ENCODE data around the gene GET4. TPM values are rescaled to one million over a fixed set of nuclear protein-coding genes. Genes with fewer than 3 reads are reported as not detected.

GET4 gene
- total RNA-seq, 1 experiment from 2014 or later = 130 TPM

DNA sequence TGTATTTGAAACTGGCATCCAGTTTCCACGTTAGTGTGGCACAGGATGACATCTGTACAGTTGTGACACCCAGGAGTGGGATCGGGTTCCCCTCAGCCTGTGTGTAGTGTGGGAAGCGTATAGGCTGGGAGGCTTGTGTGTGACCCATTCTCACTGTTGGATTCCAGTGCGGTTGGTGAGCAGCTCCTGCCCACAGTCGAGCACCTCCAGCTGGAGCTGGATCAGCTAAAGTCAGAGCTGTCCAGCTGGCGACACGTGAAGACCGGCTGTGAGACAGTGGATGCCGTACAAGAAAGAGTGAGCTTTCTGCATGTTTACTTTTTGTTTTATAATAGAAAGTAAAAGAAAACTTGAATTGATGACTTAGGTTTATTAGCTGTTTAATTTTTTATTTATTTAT is 18.7 kb upstream of the GET4 start:
- POLR2A ChIA-PET = no interaction called here
- CTCF ChIA-PET = no interaction called here
- no peak for DNase-seq
- H3K36me3 ChIP-seq (ENCODE audit: control insufficient read depth, insufficient read depth, low read length) = peaks cover 4% of the 10 kb centered on the region
- H3K27me3 ChIP-seq (replicated peaks; ENCODE audit: control insufficient read depth, insufficient read depth, low read length) = no peaks in the 10 kb centered on the region
- TF ChIP-seq, protein P1, sequence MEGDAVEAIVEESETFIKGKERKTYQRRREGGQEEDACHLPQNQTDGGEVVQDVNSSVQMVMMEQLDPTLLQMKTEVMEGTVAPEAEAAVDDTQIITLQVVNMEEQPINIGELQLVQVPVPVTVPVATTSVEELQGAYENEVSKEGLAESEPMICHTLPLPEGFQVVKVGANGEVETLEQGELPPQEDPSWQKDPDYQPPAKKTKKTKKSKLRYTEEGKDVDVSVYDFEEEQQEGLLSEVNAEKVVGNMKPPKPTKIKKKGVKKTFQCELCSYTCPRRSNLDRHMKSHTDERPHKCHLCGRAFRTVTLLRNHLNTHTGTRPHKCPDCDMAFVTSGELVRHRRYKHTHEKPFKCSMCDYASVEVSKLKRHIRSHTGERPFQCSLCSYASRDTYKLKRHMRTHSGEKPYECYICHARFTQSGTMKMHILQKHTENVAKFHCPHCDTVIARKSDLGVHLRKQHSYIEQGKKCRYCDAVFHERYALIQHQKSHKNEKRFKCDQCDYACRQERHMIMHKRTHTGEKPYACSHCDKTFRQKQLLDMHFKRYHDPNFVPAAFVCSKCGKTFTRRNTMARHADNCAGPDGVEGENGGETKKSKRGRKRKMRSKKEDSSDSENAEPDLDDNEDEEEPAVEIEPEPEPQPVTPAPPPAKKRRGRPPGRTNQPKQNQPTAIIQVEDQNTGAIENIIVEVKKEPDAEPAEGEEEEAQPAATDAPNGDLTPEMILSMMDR (IDR thresholded peaks at IDR 0.05; ENCODE audit: insufficient read depth in 1 of 2, low read depth in 1 of 2, low read length in 1 of 2, severe bottlenecking in 1 of 2, unreplicated experiment in 1 of 2) = no peak
- Mint-ChIP-seq H3K27me3 (ENCODE audit: insufficient read depth, unreplicated experiment) (no peaks in the 10 kb centered on the region), H3K4me3 (ENCODE audit: unreplicated experiment) (no peak overlapping the region), H3K9me3 (ENCODE audit: unreplicated experiment) (no peaks in the 10 kb centered on the region), H3K4me1 (ENCODE audit: low read depth, unreplicated experiment) (peaks cover 42% of the 10 kb centered on the region), H3K27ac (ENCODE audit: unreplicated experiment) (peak overlapping the region; percentile 39), H3K36me3 (ENCODE audit: insufficient read depth, unreplicated experiment) (peaks cover 91% of the 10 kb centered on the region)
- H3K4me3 ChIP-seq (ENCODE audit: low read depth, low read length) = no peak overlapping the region
- peaks cover 38% of the 10 kb centered on the region for H3K4me1 ChIP-seq
- intact Hi-C loops (cut with micrococcal nuclease; ENCODE audit: unreplicated experiment) = no loop called here
- no peaks in the 10 kb centered on the region for H3K9me3 ChIP-seq
- BruUV-seq (replicated peaks) = no TSS peak

DNA sequence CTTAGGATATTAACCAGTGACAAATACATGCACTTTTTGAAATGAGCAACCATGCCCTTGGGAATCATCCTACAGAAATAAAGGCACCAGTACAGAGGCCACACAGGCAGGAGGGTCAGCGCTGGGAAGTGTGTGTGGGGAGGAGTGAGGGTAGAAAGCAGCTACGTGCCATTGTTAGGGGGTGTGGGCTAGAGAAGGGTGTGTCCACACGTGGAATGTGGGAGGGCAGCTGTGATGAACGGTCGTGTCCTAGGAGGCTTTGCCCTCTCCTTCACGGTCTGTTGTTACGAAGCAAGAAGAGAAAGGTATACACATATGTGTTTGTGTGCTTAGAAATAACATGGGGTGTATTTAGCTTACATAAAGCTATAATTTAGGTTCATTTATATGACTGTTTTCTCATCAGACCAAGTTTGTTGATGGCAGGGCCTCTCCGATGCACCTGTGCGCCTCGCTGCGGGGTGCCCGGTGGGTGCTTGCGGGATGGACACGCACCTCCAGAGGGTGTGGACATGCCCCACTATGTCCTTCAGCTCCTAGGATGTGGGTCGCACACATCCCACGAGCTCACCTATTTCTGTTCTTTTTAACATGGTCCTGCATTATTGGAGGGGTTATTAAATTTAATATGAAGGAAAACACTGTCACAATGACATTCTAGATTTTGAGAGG is 16.9 kb upstream of the GET4 start:
- no peaks in the 10 kb centered on the region for H3K27me3 ChIP-seq (replicated peaks; ENCODE audit: control insufficient read depth, insufficient read depth, low read length)
- POLR2A ChIA-PET = no interaction called here
- H3K9me3 Mint-ChIP-seq (ENCODE audit: unreplicated experiment) = no peaks in the 10 kb centered on the region
- H3K27me3 Mint-ChIP-seq (ENCODE audit: insufficient read depth, unreplicated experiment) = no peaks in the 10 kb centered on the region
- CTCF ChIA-PET = interaction anchor here (0.7 to 3.3 kb wide), 4 partner anchors 14 to 538 kb away, joined by 3 to 16 read pairs (median 6); partner anchors contain the start of gene SUN1
- TF ChIP-seq, protein P1 (IDR thresholded peaks at IDR 0.05; ENCODE audit: insufficient read depth in 1 of 2, low read depth in 1 of 2, low read length in 1 of 2, severe bottlenecking in 1 of 2, unreplicated experiment in 1 of 2) = no peak
- peak overlapping the region; percentile 87 for H3K27ac Mint-ChIP-seq (ENCODE audit: unreplicated experiment)
- no peaks in the 10 kb centered on the region for H3K9me3 ChIP-seq
- peaks cover 4% of the 10 kb centered on the region for H3K36me3 ChIP-seq (ENCODE audit: control insufficient read depth, insufficient read depth, low read length)
- peaks cover 38% of the 10 kb centered on the region for H3K4me1 ChIP-seq
- no TSS peak for BruUV-seq (replicated peaks)
- intact Hi-C loops (cut with micrococcal nuclease; ENCODE audit: unreplicated experiment) = no loop called here
- H3K36me3 Mint-ChIP-seq (ENCODE audit: insufficient read depth, unreplicated experiment) = peaks cover 92% of the 10 kb centered on the region
- no peak overlapping the region for H3K4me3 ChIP-seq (ENCODE audit: low read depth, low read length)
- peaks cover 42% of the 10 kb centered on the region for H3K4me1 Mint-ChIP-seq (ENCODE audit: low read depth, unreplicated experiment)
- H3K4me3 Mint-ChIP-seq (ENCODE audit: unreplicated experiment) = peak overlapping the region; percentile 57
- peak; percentile 61 to 71 for DNase-seq

DNA sequence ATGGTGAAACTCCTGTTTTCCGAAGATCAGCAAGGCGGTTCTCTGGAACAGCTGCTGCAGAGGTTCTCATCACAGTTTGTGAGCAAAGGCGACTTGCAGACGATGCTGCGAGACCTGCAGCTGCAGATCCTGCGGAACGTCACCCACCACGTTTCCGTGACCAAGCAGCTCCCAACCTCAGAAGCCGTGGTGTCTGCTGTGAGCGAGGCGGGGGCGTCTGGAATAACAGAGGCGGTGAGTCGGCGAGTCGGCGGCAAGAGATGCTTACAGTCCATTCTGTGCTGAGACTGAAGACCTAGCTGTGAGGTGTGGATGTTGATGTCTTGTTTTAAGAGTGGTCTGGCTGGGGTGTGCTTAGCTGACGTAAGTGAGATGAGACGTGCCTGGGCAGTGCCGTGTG is 16.2 kb upstream of the GET4 start:
- H3K4me1 ChIP-seq = peaks cover 38% of the 10 kb centered on the region
- Mint-ChIP-seq H3K27ac (ENCODE audit: unreplicated experiment) (peak overlapping the region; percentile 87), H3K4me3 (ENCODE audit: unreplicated experiment) (peak overlapping the region; percentile 57), H3K27me3 (ENCODE audit: insufficient read depth, unreplicated experiment) (no peaks in the 10 kb centered on the region), H3K4me1 (ENCODE audit: low read depth, unreplicated experiment) (peaks cover 42% of the 10 kb centered on the region), H3K36me3 (ENCODE audit: insufficient read depth, unreplicated experiment) (peaks cover 92% of the 10 kb centered on the region), H3K9me3 (ENCODE audit: unreplicated experiment) (no peaks in the 10 kb centered on the region)
- no peaks in the 10 kb centered on the region for H3K9me3 ChIP-seq
- intact Hi-C loops (cut with micrococcal nuclease; ENCODE audit: unreplicated experiment) = no loop called here
- H3K27me3 ChIP-seq (replicated peaks; ENCODE audit: control insufficient read depth, insufficient read depth, low read length) = no peaks in the 10 kb centered on the region
- BruUV-seq (replicated peaks) = no TSS peak
- no peak overlapping the region for H3K4me3 ChIP-seq (ENCODE audit: low read depth, low read length)
- DNase-seq = no peak
- ChIA-PET CTCF (interaction anchor here (0.7 to 3.3 kb wide), 5 partner anchors 13 to 538 kb away, joined by 3 to 16 read pairs (median 8); partner anchors contain the start of gene SUN1), POLR2A (interaction anchor here (1.4 kb wide), 1 partner anchor 43 kb away, joined by 3 read pairs; no protein-coding TSS in a partner anchor)
- peaks cover 4% of the 10 kb centered on the region for H3K36me3 ChIP-seq (ENCODE audit: control insufficient read depth, insufficient read depth, low read length)
- TF ChIP-seq, protein P1 (IDR thresholded peaks at IDR 0.05; ENCODE audit: insufficient read depth in 1 of 2, low read depth in 1 of 2, low read length in 1 of 2, severe bottlenecking in 1 of 2, unreplicated experiment in 1 of 2) = no peak
